Peyer's patch (tissue), 4 donors: ENCODE measurements around the gene IL16.

Source experiments
- CTCF ChIP-seq, 6 experiments: fragments of 450-650 bp in 4 of 6; fragments of 200-600 bp in 2 of 6; sonication (generic) in 1 of 6; IDR thresholded peaks; one replicate each; pipeline ENCODE4 v1.5.1; 2017 to 2019; ENCODE audit warnings: antibody characterized with exemption in 6 of 6, mild to moderate bottlenecking in 3 of 6, moderate library complexity in 1 of 6
- POLR2A ChIP-seq, 2 donors: fragments of 450-650 bp; IDR thresholded peaks; one replicate each; pipeline ENCODE4 v1.5.1; 2017; ENCODE audit warnings: antibody characterized with exemption in 2 of 2, mild to moderate bottlenecking in 2 of 2, moderate library complexity in 2 of 2

- no peak for TF ChIP-seq CTCF (IDR thresholded peaks at IDR 0.05)
- TF ChIP-seq POLR2A (IDR thresholded peaks at IDR 0.05) = no peak
These were observed 113.2 kb downstream of the IL16 start for GRCh38 chr15:81309647-81310450.
